Left lung (tissue), 10 donors: Measurements from ENCODE around the gene OR2A12. TPM values are rescaled to one million over a fixed set of nuclear protein-coding genes. Genes with fewer than 3 reads are reported as not detected.
"Not testable (repeated sequence)": the region's sequence is repeated elsewhere in the genome, so short reads cannot be mapped to it uniquely, and the experiment has no call there.

Experiments used
- ATAC-seq: fragments of 200-7000 bp; cut with Tn5 transposase; one replicate; pipeline ENCODE4 v1.9.1; 2020; ENCODE audit warnings: moderate library complexity
- DNase-seq, 4 donors: peaks; one replicate each; pipeline ENCODE4 v3.0.0-alpha.2; 2013 to 2020
- H3K27ac ChIP-seq, 2 donors: fragments of 200-600 bp; sonication (generic) in 1 of 2; one replicate each; pipeline versions ENCODE4 v1.5.0 to v1.8.0; 2020 to 2021
- H3K27me3 ChIP-seq, 2 donors: fragments of 200-600 bp; sonication (generic) in 1 of 2; one replicate each; pipeline versions ENCODE4 v1.5.0 to v1.8.0; 2020 to 2021
- H3K36me3 ChIP-seq, 2 donors: fragments of 200-600 bp; sonication (generic) in 1 of 2; one replicate each; pipeline versions ENCODE4 v1.5.0 to v1.8.0; 2020 to 2021
- H3K4me1 ChIP-seq, 2 donors: fragments of 200-600 bp; one replicate each; pipeline ENCODE4 v1.8.0; 2021
- H3K4me3 ChIP-seq, 2 donors: fragments of 200-600 bp; sonication (generic) in 1 of 2; one replicate each; pipeline versions ENCODE4 v1.5.0 to v1.8.0; 2020 to 2021; ENCODE audit warnings: mild to moderate bottlenecking in 1 of 2
- H3K9me3 ChIP-seq, 2 donors: fragments of 200-600 bp; sonication (generic) in 1 of 2; one replicate each; pipeline versions ENCODE4 v1.5.0 to v1.8.0; 2020 to 2021
- CTCF ChIP-seq, 2 donors: fragments of 200-600 bp; sonication (generic) in 1 of 2; IDR thresholded peaks; one replicate each; pipeline versions ENCODE4 v1.5.0 to v1.8.0; 2021; ENCODE audit warnings: antibody characterized with exemption in 2 of 2
- intact Hi-C, 2 donors: fragments of 100-400 bp; cut with DNase I; formaldehyde crosslinking; loops; one replicate each; pipeline versions ENCODE4 v1.11.2 to v1.14.2; 2022
- polyA plus RNA-seq, 6 donors: library from polyadenylated mRNA; unstranded; fragments of 120-200 nt; gene quantifications; one replicate each; pipeline ENCODE4 v1.2.1, GENCODE V29; 2013; ENCODE audit not compliant: insufficient read length in 6 of 6
- total RNA-seq, 2 donors: library from RNA; stranded (reverse); fragmentation: NEBNext Ultra II Directional; extraction: Animal tissue kit (Norgen Biotek cat#: 25700); gene quantifications; one replicate each; pipeline ENCODE4 v1.2.1, GENCODE V29; 2021
- donor health status: DM: no; HTN: yes; CAD: no.
- donor health status: DM: no; HTN: no; CAD: no.

The OR2A12 gene
- total and polyA plus RNA-seq, 8 donors = 0.07 to 0.15 (median 0.09) TPM; not detected in 2

- Histone ChIP-seq H3K27me3 (peaks cover 0 to 7% of the 10 kb centered on the region in 2 donors), H3K9me3 (no peaks in the 10 kb centered on the region), H3K4me1 (no peaks in the 10 kb centered on the region), H3K27ac (no peak overlapping the region), H3K4me3 (no peak overlapping the region), H3K36me3 (no peaks in the 10 kb centered on the region)
- DNase-seq (no peak), ATAC-seq (no peak)
- intact Hi-C loops = no loop called here
- TF ChIP-seq CTCF (IDR thresholded peaks at IDR 0.05) = no peak
Observed at GRCh38 chr7:144110272-144110671, 24.2 kb downstream of the OR2A12 start.

GRCh38 chr7:144113651-144114050 is 27.6 kb downstream of the OR2A12 start:
- Histone ChIP-seq H3K4me3 (no peak overlapping the region), H3K4me1 (no peaks in the 10 kb centered on the region), H3K9me3 (no peaks in the 10 kb centered on the region), H3K27ac (no peak overlapping the region), H3K36me3 (no peaks in the 10 kb centered on the region), H3K27me3 (no peaks in the 10 kb centered on the region)
- peak in 2 of 4 donors; percentile 62 to 69 for DNase-seq
- intact Hi-C loops = no loop called here
- no peak for ATAC-seq
- no peak for TF ChIP-seq CTCF (IDR thresholded peaks at IDR 0.05)

GRCh38 chr7:144118341-144118740 is 32.3 kb downstream of the OR2A12 start:
- H3K27me3 ChIP-seq = no peaks in the 10 kb centered on the region
- no peaks in the 10 kb centered on the region for H3K4me1 ChIP-seq
- intact Hi-C loops = no loop called here
- ATAC-seq (peak; percentile 41), DNase-seq (peak in 1 of 4 donors; percentile 24)
- H3K36me3 ChIP-seq = no peaks in the 10 kb centered on the region
- no peak overlapping the region for H3K4me3 ChIP-seq
- no peaks in the 10 kb centered on the region for H3K9me3 ChIP-seq
- H3K27ac ChIP-seq = no peak overlapping the region
- no peak for TF ChIP-seq CTCF (IDR thresholded peaks at IDR 0.05)

GRCh38 chr7:144122876-144123275 is 36.8 kb downstream of the OR2A12 start, which contains the start of gene OR2A14:
OR2A14 (plus strand) TSS chr7:144123176; CDS start chr7:144129113, 5,937 bp downstream.
- DNase-seq = no peak
- intact Hi-C loops = no loop called here
- TF ChIP-seq CTCF (IDR thresholded peaks at IDR 0.05) = no peak
- ATAC-seq = no peak
- no peak within 1 kb of the TSS for H3K27ac ChIP-seq
- no peaks in the 10 kb centered on the region for H3K9me3 ChIP-seq
- no peak within 1 kb of the TSS for H3K4me3 ChIP-seq
- H3K36me3 ChIP-seq = no peaks in the 10 kb centered on the region
- no peaks in the 10 kb centered on the region for H3K4me1 ChIP-seq
- no peaks in the 10 kb centered on the region for H3K27me3 ChIP-seq

- Histone ChIP-seq H3K9me3 (no peaks in the 10 kb centered on the region), H3K27me3 (no peaks in the 10 kb centered on the region), H3K4me1 (no peaks in the 10 kb centered on the region), H3K36me3 (no peaks in the 10 kb centered on the region), H3K27ac (no peak overlapping the region), H3K4me3 (no peak overlapping the region)
- intact Hi-C loops = no loop called here
- peak; percentile 65 to 91 (median 86) for DNase-seq
- peak; percentile 100 for ATAC-seq
- TF ChIP-seq CTCF (IDR thresholded peaks at IDR 0.05) = peak; percentile 82 to 88
Observed at GRCh38 chr7:144127714-144128334, 41.7 kb downstream of the OR2A12 start.

- H3K27me3 ChIP-seq, H3K4me1 ChIP-seq, H3K36me3 ChIP-seq, ATAC-seq, H3K4me3 ChIP-seq, H3K27ac ChIP-seq, H3K9me3 ChIP-seq, intact Hi-C loops: not testable (repeated sequence)
- peak in 1 of 4 donors; percentile 53 for DNase-seq
Observed at GRCh38 chr7:144129601-144130000, 43.5 kb downstream of the OR2A12 start.
